Stimulated activated CD8-positive, alpha-beta memory T cell treated with anti-CD3 and anti-CD28 coated beads, Interleukin-15, amount 100 ng/mL, for 1 hour (primary cell): ENCODE data around the gene LRRC75A.
"Not testable (repeated sequence)": the region's sequence is repeated elsewhere in the genome, so short reads cannot be mapped to it uniquely, and the experiment has no call there.

Experiments
- DNase-seq: peaks from one replicate; pipeline ENCODE4 v3.0.0-alpha.2; 2020; ENCODE audit warnings: low read depth

Gene LRRC75A

DNA sequence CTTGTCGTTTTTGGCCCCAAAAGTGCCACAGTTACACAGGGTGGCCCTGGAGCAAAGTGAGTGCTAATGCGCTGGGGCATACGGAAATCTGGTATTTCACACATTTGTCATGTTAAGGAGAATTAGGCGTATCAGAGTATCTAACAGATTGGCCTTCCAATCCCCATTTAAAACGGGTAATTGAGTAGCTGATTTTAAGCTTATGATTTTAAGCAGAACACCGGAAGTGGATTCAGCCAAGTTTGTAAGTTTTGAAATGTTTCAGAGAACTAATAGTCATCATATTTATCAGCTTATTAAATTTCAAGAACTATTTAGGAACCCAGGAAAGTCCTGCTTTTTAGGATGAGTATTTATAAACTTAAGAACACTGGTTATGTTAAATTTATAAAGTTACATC, 19.5 kb downstream of the LRRC75A start:
- DNase-seq = no peak

- no peak for DNase-seq
These were observed 20.7 kb downstream of the LRRC75A start for GRCh38 chr17:16471295-16471694.

DNA sequence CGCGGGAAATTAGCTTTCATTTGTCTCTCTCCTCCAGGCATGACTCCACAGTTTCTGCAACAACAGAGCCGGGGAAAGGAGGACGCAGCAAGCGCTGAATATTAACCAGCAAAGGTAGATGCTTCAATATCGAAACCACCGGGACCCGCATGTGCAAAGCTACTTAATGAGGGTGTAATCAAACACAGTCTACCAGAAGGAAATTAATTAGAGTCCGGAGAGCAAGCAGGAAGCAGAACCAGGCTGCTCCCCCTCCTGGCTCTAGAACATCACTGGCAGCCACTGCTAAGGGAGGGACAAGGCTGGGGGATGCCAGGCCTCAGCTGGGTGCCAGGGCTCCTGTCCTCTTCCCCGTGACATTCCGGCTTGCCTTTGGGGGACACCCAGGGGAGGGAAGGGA, 21.7 kb downstream of the LRRC75A start:
- DNase-seq = no peak

DNA sequence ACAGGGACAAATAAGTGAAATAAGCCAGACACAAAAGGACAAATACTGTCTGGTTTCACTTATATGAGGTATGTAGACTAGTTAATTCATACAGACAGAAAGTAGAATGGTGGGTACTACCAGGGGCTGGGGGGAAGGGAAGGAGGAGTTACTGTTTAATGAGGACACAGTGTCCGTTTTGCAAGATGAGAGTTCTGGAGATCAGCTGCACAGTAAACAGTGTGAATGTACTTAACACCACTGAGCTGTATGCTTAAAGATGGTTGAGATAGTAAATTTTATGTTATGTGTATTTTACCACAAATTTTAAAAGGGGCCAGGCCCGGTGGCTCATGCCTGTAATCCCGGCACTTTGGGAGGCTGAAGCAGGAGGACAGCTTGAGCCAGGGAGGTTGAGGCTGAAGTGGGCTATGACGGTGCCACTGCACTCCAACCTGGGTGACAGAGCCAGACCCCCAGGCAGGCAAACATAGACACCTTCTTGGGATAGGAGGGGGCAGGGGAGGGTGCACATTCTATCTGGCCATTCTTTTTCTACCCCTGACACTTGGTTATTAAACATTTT, 23.5 kb downstream of the LRRC75A start:
- DNase-seq = no peak

DNA sequence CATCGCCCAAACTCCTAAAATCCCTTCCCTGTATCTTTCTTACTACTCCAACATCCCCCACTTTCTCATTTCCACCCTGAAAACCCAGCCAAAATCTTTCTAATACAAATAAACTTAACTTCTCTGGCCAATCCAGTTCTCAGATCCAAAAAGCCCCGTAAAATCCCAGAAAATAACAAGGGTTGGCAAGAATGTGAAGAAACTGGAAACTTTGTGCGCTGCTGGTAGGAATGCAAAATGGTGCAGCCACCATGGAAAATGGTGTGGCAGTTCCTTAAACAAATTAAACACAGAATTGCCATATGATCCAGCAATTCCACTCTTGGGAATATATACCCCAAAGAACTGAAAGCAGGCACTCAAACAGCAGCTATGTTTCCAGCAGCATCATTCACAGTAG, 24.1 kb downstream of the LRRC75A start:
- DNase-seq = no peak

DNA sequence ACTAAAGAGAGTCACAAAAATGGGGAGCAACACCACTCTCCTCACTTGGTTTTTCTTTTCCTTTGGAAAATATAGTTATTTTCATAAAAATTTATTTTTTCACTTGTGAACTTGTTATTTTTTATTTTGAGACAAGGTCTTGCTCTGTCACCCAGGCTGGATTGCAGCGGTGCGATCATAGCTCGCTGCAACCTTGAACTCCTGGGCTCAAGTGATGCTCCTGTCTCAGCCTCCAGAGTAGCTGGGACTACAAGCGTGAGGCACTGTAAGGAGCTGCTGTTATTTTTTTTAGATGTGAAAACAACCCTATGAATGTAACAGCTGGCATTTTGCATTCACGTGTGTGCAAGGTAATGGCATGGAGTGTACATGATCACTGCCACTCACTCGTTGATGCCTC, 24.9 kb downstream of the LRRC75A start:
- DNase-seq = no peak

- DNase-seq = no peak
These were observed 25.6 kb downstream of the LRRC75A start for GRCh38 chr17:16466407-16466806.

- DNase-seq = no peak
These were observed 26.1 kb downstream of the LRRC75A start for GRCh38 chr17:16465861-16466338.

- DNase-seq = no peak
These were observed 27.0 kb downstream of the LRRC75A start for GRCh38 chr17:16465052-16465312.

GRCh38 chr17:16464303-16465051, 27.5 kb downstream of the LRRC75A start:
- no peak for DNase-seq

GRCh38 chr17:16463358-16464302, 28.4 kb downstream of the LRRC75A start:
- DNase-seq = no peak

GRCh38 chr17:16462070-16462864, 29.7 kb downstream of the LRRC75A start:
- DNase-seq = no peak

DNA sequence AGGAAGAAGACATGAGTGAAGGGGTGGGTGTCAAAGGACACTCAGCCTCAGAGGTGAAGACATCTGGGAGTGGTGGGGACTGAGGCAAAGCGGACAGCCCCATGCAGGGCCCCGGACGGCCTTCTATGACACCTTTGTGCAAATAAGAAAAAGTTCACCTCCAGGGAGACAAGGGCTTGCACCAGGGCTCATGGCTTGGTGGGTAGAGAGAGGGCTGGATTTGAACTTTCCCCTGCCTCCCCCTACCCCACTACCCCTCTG, 30.5 kb downstream of the LRRC75A start:
- DNase-seq = no peak

DNA sequence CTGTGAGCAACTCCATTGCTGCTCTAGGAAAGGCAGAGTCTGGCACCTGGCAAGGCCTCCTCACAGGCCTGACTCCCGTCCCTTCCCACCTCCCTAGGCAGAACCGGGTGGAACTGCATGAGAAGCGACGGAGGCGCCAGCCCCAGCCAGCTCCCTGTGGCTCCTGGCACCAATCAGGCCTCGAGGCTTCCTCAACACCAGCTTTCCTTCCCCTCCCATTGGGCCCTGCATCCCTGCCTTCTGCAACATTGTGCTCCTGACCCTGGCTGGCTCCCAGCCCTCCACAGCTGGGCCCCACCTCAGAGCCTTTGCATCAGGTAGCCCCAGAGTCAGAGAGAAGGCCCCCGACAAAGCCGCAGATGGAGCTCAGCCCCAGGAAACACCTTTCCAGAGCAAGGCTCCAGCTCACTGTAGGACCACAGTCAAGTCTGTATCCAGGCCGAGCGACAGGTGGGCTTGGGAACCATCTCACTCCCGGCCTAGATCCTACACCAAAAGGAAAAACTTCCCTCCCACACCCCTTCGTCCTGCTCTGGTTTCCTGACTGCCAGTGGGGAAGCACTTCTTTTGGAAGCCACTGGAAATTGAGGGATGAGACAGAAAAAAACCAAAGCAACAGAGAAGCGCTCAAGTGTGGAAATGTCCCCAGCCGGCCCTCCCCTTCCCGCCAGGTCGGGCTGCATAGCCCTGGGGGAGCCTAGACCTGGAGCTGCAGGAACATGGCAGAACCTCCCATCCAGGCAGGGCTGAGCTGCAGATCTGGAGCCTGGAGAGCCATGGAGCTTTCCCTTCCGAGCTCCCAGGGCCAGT, 31.0 kb downstream of the LRRC75A start:
- DNase-seq = no peak

DNA sequence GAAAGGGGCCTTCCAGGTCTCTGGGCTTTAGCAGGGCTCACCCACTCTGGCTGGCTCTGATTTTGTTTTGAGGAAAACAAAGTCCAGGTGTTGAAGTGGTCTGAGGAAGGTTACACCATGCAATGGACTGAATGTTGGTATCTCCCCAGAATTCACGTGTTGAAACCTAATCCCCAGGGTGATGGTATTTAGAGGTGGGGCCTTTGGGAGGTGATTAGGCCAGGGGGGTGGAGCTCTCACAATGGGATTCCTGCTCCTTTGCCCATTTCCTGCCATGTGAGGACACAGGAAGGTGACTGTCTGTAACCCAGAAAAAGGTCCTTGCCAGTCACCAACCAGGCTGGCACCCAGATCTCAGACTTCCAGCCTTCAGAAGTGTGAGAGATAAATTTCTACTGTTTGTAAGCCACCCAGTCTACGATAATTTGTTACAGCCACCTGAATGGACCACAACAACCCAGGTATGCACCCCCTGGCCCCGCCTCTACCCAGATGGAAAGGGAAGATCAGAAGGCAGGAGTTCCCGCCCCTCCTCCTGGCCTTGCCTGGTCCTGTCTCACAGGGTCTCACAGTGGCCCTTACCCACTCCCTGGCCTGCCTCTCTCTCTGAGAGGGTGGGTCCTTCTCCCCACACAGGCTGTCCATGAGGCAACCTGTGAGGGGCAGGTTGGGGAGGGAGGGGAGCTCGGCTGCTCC, 32.0 kb downstream of the LRRC75A start:
- DNase-seq = no peak

GRCh38 chr17:16459271-16459670, 32.7 kb downstream of the LRRC75A start:
- no peak for DNase-seq

- no peak for DNase-seq
These were observed 35.2 kb downstream of the LRRC75A start for GRCh38 chr17:16456742-16457316.

DNA sequence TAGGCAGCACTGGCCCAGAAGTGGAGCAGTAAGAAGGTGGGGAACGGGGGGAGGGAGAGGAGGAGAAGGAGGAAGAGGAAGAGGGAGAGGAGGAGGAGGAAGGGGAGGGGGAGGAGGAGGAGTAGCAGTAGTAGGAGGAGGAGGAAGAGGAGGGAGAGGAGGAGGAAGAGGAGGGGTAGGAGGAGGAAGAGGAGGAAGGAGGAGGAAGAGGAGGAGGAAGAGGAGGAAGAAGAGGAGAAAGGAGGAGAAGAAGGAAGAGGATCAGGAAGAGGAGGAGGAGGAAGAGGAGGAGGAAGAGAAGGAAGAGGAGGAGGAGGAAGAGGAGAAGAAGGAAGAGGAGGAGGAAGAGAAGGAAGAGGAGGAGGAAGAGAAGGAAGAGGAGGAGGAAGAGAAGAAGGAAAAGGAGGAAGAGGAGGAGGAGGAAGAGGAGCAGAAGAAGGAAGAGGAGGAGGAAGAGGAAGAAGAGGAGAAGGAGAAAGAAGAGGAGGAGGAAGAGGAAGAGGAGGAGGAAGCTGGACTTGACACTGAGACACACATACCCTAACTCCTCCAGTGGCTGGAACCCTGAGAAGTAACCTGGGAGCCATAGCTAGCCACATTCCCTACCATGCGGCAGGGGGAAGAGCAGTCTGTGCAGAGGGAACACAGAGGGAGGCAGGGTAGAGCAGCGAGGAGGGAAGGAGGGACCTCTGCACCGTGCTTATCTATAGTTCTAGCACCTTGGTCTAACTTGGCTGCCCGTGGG, 35.8 kb downstream of the LRRC75A start:
- DNase-seq = no peak

DNA sequence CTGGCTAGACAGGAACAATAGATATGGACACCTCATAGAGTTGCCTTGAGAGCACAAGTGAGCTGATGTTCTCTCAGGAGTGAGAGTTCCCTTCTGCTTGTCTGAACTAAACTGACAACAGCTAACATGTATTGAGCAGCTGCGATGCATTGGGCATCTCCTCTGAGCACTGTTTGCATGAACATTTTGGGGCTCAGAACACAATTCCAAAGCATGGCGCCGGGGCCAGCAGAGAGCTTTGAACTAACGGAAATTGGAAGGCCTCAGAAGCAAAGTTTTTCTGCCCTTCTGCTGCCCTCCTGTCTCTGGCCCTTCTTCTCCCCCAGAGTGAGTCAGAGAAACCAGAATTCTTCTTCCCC, 38.5 kb downstream of the LRRC75A start:
- DNase-seq = no peak

GRCh38 chr17:16452268-16452667, 39.7 kb downstream of the LRRC75A start:
- DNase-seq = not testable (repeated sequence)
